ENCODE results near the gene ELMO1. TPM values are rescaled to one million over a fixed set of nuclear protein-coding genes. Genes with fewer than 3 reads are reported as not detected.

Gene ELMO1
- total RNA-seq, 2 donors from 2014 or later: 66.0 to 72.2 TPM

GRCh38 chr7:37417107-37417474 lies 31.6 kb downstream of the ELMO1 start:
- no peak for TF ChIP-seq CTCF (IDR thresholded peaks at IDR 0.05)
- H3K4me1 ChIP-seq (ENCODE audit: control insufficient read depth in 1 of 2, low read depth in 2 of 2): peaks cover 0 to 4% of the 10 kb centered on the region in 2 donors

GRCh38 chr7:37416378-37417106 lies 32.1 kb downstream of the ELMO1 start:
- Histone ChIP-seq H3K27me3 (replicated peaks; ENCODE audit: insufficient read depth) (no peaks in the 10 kb centered on the region), H3K36me3 (no peaks in the 10 kb centered on the region), H3K4me3 (no peak overlapping the region), H3K9me3 (no peaks in the 10 kb centered on the region), H3K4me1 (ENCODE audit: control insufficient read depth in 1 of 2, low read depth in 2 of 2) (peaks cover 0 to 4% of the 10 kb centered on the region in 2 donors), H3K27ac (no peak overlapping the region)
- no peak for ATAC-seq (ENCODE audit: insufficient number of reproducible peaks, low FRiP score, low read depth)
- no peak for DNase-seq (ENCODE audit: low spot score)
- no peak for TF ChIP-seq CTCF (IDR thresholded peaks at IDR 0.05)

More at GRCh38 chr7:37417107-37417474, 31.6 kb downstream of the ELMO1 start:
- H3K36me3 ChIP-seq: no peaks in the 10 kb centered on the region
- no peak for DNase-seq (ENCODE audit: low spot score)
- H3K4me3 ChIP-seq: no peak overlapping the region
- no peak overlapping the region for H3K27ac ChIP-seq
- no peaks in the 10 kb centered on the region for H3K27me3 ChIP-seq (replicated peaks; ENCODE audit: insufficient read depth)
- H3K9me3 ChIP-seq: no peaks in the 10 kb centered on the region
- no peak for ATAC-seq (ENCODE audit: insufficient number of reproducible peaks, low FRiP score, low read depth)

GRCh38 chr7:37415629-37416028 lies 33.0 kb downstream of the ELMO1 start:
- Histone ChIP-seq H3K27me3 (replicated peaks; ENCODE audit: insufficient read depth) (no peaks in the 10 kb centered on the region), H3K27ac (no peak overlapping the region), H3K36me3 (no peaks in the 10 kb centered on the region), H3K4me3 (no peak overlapping the region), H3K4me1 (ENCODE audit: control insufficient read depth in 1 of 2, low read depth in 2 of 2) (no peaks in the 10 kb centered on the region), H3K9me3 (no peaks in the 10 kb centered on the region)
- no peak for TF ChIP-seq CTCF (IDR thresholded peaks at IDR 0.05)
- ATAC-seq (ENCODE audit: insufficient number of reproducible peaks, low FRiP score, low read depth): no peak
- DNase-seq (ENCODE audit: low spot score): no peak

- DNase-seq (ENCODE audit: low spot score): no peak
- no peak for ATAC-seq (ENCODE audit: insufficient number of reproducible peaks, low FRiP score, low read depth)
- no peaks in the 10 kb centered on the region for H3K36me3 ChIP-seq
These were observed 34.2 kb downstream of the ELMO1 start for GRCh38 chr7:37414352-37414983.

More at GRCh38 chr7:37414352-37414983, 34.2 kb downstream of the ELMO1 start:
- Histone ChIP-seq H3K4me3 (no peak overlapping the region), H3K27me3 (replicated peaks; ENCODE audit: insufficient read depth) (no peaks in the 10 kb centered on the region), H3K9me3 (no peaks in the 10 kb centered on the region), H3K27ac (no peak overlapping the region), H3K4me1 (ENCODE audit: control insufficient read depth in 1 of 2, low read depth in 2 of 2) (peaks cover 0 to 1% of the 10 kb centered on the region in 2 donors)
- no peak for TF ChIP-seq CTCF (IDR thresholded peaks at IDR 0.05)

All from thoracic aorta (tissue), 2 donors.